Fibroblast of lung (primary cell): ENCODE measurements around the gene GCC1. TPM values are rescaled to one million over a fixed set of nuclear protein-coding genes. Genes with fewer than 3 reads are reported as not detected.

Experiments
- DNase-seq, 2 donors: peaks; one replicate each; pipeline versions ENCODE4 v3.0.0 to v3.0.0-alpha.2; 2010; ENCODE audit warnings: low read depth in 2 of 2
- H2AFZ ChIP-seq: 2 replicates; pipeline ENCODE4 v1.5.1; 2012; ENCODE audit warnings: low read length, control low read depth, inconsistent platforms
- H3K27ac ChIP-seq: 2 replicates; pipeline ENCODE4 v1.5.1; 2011; ENCODE audit warnings: low read length, control low read depth; ENCODE audit not compliant: insufficient read depth
- H3K27me3 ChIP-seq: 2 replicates; pipeline ENCODE4 v1.5.1; 2011; ENCODE audit warnings: mild to moderate bottlenecking, low read length; ENCODE audit not compliant: control insufficient read depth, insufficient read depth
- H3K36me3 ChIP-seq: 2 replicates; pipeline ENCODE4 v1.5.1; 2011; ENCODE audit warnings: low read length; ENCODE audit not compliant: control insufficient read depth, insufficient read depth
- H3K4me1 ChIP-seq: 2 replicates; pipeline ENCODE4 v1.5.1; 2011; ENCODE audit warnings: low read length; ENCODE audit not compliant: control insufficient read depth, insufficient read depth; ENCODE audit errors: extremely low read depth
- H3K4me2 ChIP-seq: 2 replicates; pipeline ENCODE4 v1.5.1; 2011; ENCODE audit warnings: low read length, control low read depth; ENCODE audit not compliant: insufficient read depth; ENCODE audit errors: extremely low read depth
- H3K4me3 ChIP-seq, 4 experiments: fragments of 200-600 bp in 1 of 4; sonication (generic) in 1 of 4; replicated peaks in 1 of 4; 2 replicates each; pipeline ENCODE4 v1.5.1; 2011 to 2016; ENCODE audit warnings: low read length in 4 of 4, low read depth in 3 of 4, mild to moderate bottlenecking in 3 of 4, control low read depth in 2 of 4, inconsistent platforms in 1 of 4, mixed read lengths in 1 of 4; ENCODE audit not compliant: insufficient read depth in 1 of 4; ENCODE audit errors: control extremely low read depth in 1 of 4
- H3K79me2 ChIP-seq: 2 replicates; pipeline ENCODE4 v1.5.1; 2012; ENCODE audit warnings: mild to moderate bottlenecking, low read length, inconsistent platforms; ENCODE audit not compliant: control insufficient read depth, insufficient read depth
- H3K9ac ChIP-seq: 2 replicates; pipeline ENCODE4 v1.5.1; 2011; ENCODE audit warnings: mild to moderate bottlenecking, low read length, control low read depth; ENCODE audit not compliant: insufficient read depth
- H3K9me3 ChIP-seq: 2 replicates; pipeline ENCODE4 v1.5.1; 2012; ENCODE audit warnings: low read depth, low read length; ENCODE audit not compliant: control insufficient read depth, insufficient read depth
- H4K20me1 ChIP-seq: 2 replicates; pipeline ENCODE4 v1.5.1; 2011; ENCODE audit warnings: low read length; ENCODE audit not compliant: control insufficient read depth, insufficient read depth; ENCODE audit errors: extremely low read depth
- EZH2 ChIP-seq: IDR thresholded peaks from 2 replicates; pipeline ENCODE4 v1.5.1; 2012; ENCODE audit warnings: low read length, control low read depth, mild to moderate bottlenecking; ENCODE audit errors: missing control alignments
- polyA plus RNA-seq, 2 donors: library from polyadenylated mRNA; depleted of rRNA in 1 of 2; stranded (reverse) in 1 of 2; unstranded in 1 of 2; fragments of >200 nt; gene quantifications; 2 replicates each; pipeline ENCODE4 v1.2.1, GENCODE V29; 2011 to 2012; ENCODE audit warnings: missing spikeins in 1 of 2
- total RNA-seq: library from RNA; depleted of rRNA; stranded (reverse); fragments of >200 nt; gene quantifications from 2 replicates; pipeline ENCODE4 v1.2.1, GENCODE V29; 2014
- TF ChIP-seq, protein P1 (sequence below), 2 donors: IDR thresholded peaks in 1 of 2; conservative IDR thresholded peaks in 1 of 2; 1 replicate in 1 of 2; 2 replicates in 1 of 2; pipeline ENCODE4 v1.5.1; 2011 to 2012; ENCODE audit warnings: low read length in 2 of 2, control low read depth in 1 of 2, inconsistent platforms in 1 of 2, low read depth in 1 of 2, mild to moderate bottlenecking in 1 of 2

The GCC1 gene
- total and polyA plus RNA-seq, 2 donors (not counting 1 experiment from before 2014, with no cell fraction given), result 8.0 to 38.8 TPM

DNA sequence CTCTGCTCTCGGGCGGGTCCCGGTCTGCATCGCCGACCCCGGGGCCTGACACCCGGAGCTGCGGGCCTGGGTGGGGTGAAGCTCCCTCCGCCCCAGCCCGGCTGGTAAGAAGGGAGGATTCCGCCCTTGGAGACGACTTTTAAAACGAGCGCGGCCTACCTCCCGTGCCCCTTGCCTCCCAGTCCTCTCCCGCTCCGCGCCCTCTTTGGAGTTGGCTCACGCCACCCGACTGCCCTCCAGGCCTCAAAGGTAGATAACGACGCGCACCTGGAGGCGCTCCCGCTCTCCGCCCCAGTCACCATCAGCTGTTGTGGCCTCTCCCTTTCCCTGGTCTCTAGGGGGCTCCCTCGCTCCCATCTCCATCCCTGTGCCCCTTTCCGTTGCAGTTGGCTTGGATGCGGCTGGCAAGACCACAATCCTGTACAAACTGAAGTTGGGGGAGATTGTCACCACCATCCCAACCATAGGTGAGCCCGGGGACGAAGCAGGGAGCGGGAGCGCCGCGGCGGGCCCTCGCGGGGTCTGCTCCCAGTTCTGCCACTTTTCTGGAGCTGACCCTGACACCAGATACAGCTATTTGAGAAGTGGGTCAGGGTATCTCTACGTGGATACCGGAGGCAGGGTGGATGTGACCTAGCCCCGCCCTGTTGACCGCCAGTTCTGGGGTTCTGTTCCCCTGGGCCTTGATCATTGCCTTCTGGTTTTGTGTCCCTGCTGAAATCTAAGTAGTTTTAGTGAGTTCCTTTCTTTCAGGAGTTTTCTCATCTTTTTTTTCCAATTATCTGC, 3.5 kb upstream of the GCC1 start:
- H2AFZ ChIP-seq, result peak overlapping the region; percentile 86
- H3K9ac ChIP-seq, result peak overlapping the region; percentile 85
- H3K4me3 ChIP-seq, result peak overlapping the region; percentile 81 to 98 (median 90)
- H4K20me1 ChIP-seq, result no peaks in the 10 kb centered on the region
- peak overlapping the region; percentile 92 for H3K4me2 ChIP-seq
- H3K36me3 ChIP-seq, result peaks cover 6% of the 10 kb centered on the region
- peaks cover 3% of the 10 kb centered on the region for H3K4me1 ChIP-seq
- H3K27ac ChIP-seq, result peak overlapping the region; percentile 74
- TF ChIP-seq EZH2, result no peak
- TF ChIP-seq, protein P1, sequence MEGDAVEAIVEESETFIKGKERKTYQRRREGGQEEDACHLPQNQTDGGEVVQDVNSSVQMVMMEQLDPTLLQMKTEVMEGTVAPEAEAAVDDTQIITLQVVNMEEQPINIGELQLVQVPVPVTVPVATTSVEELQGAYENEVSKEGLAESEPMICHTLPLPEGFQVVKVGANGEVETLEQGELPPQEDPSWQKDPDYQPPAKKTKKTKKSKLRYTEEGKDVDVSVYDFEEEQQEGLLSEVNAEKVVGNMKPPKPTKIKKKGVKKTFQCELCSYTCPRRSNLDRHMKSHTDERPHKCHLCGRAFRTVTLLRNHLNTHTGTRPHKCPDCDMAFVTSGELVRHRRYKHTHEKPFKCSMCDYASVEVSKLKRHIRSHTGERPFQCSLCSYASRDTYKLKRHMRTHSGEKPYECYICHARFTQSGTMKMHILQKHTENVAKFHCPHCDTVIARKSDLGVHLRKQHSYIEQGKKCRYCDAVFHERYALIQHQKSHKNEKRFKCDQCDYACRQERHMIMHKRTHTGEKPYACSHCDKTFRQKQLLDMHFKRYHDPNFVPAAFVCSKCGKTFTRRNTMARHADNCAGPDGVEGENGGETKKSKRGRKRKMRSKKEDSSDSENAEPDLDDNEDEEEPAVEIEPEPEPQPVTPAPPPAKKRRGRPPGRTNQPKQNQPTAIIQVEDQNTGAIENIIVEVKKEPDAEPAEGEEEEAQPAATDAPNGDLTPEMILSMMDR (conservative IDR thresholded peaks at IDR 0.05 in 1 of 2, IDR thresholded peaks at IDR 0.05 in 1 of 2; ENCODE audit: low read depth in 1 of 2, low read length in 2 of 2), result peak; percentile 61 to 66
- H3K9me3 ChIP-seq, result no peaks in the 10 kb centered on the region
- no peaks in the 10 kb centered on the region for H3K27me3 ChIP-seq
- H3K79me2 ChIP-seq, result peaks cover 17% of the 10 kb centered on the region
- DNase-seq, result peak; percentile 49 to 57

DNA sequence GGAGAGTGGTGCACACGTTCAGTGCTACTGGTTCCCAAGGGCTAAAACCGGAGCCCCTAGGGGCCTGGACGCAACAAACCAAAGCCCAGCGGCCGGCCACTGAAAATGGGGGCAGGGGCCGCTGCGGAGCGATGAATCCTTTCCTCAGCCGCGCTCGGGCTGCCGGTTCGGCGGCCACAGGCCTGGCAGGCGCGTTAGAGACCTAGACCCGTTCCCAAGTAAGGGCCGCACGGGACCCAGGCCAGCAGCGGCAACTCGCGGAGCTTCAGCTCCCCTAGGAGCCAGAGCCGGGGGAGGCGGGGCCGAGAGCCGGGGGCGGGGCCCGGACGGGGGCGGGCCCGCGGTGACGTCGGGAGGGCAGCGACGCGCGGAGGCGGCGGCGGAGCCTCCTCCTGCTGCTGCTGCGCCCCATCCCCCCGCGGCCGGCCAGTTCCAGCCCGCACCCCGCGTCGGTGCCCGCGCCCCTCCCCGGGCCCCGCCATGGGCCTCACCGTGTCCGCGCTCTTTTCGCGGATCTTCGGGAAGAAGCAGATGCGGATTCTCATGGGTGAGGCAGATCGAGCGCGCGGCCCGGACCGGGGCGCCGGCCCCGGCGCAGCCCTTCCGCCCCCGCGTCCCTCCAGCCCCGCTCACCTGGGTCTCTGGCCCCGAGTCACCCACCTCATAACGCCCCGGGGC, 2.8 kb upstream of the GCC1 start, which contains the start of gene ARF5:
Gene ARF5, plus strand, starts transcription at position 393 of the 678 bp plus-strand sequence. Its CDS starts 88 bp downstream, at position 481.
- DNase-seq, result peak; percentile 70 to 80
- H3K9me3 ChIP-seq, result no peaks in the 10 kb centered on the region
- peaks cover 22% of the 10 kb centered on the region for H3K79me2 ChIP-seq
- peak within 1 kb of the TSS; percentile 92 for H3K4me2 ChIP-seq
- peak within 1 kb of the TSS; percentile 74 for H3K27ac ChIP-seq
- peak within 1 kb of the TSS; percentile 81 to 98 (median 90) for H3K4me3 ChIP-seq
- peak within 1 kb of the TSS; percentile 85 for H3K9ac ChIP-seq
- no peaks in the 10 kb centered on the region for H3K27me3 ChIP-seq
- no peak for TF ChIP-seq EZH2
- TF ChIP-seq, protein P1 (conservative IDR thresholded peaks at IDR 0.05 in 1 of 2, IDR thresholded peaks at IDR 0.05 in 1 of 2; ENCODE audit: low read depth in 1 of 2, low read length in 2 of 2), result no peak
- peaks cover 3% of the 10 kb centered on the region for H3K4me1 ChIP-seq
- H2AFZ ChIP-seq, result peak within 1 kb of the TSS; percentile 86
- peaks cover 6% of the 10 kb centered on the region for H3K36me3 ChIP-seq
- H4K20me1 ChIP-seq, result no peaks in the 10 kb centered on the region

DNA sequence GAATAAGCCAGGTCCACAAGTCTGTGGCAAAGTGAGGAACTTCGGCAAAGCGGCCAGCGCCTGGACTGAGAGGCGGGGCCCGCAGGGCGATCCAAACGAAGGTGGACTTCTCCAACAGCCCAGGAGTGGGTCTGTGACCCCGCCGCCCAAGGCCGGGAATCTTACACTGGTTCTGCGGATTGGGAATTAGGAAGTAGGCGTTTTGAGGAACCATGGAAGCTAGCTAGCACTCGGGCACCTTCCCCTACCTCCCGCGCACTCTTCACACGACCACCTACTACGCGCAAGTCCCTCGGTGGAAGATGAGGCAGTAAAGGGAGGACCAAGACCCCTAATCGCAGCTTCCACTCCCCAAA, 2.2 kb upstream of the GCC1 start:
- H3K4me2 ChIP-seq, result peak overlapping the region; percentile 78
- no peaks in the 10 kb centered on the region for H3K27me3 ChIP-seq
- peak overlapping the region; percentile 84 for H3K9ac ChIP-seq
- TF ChIP-seq EZH2, result no peak
- TF ChIP-seq, protein P1 (conservative IDR thresholded peaks at IDR 0.05 in 1 of 2, IDR thresholded peaks at IDR 0.05 in 1 of 2; ENCODE audit: low read depth in 1 of 2, low read length in 2 of 2), result no peak
- peak overlapping the region; percentile 62 to 98 (median 78) for H3K4me3 ChIP-seq
- H2AFZ ChIP-seq, result peak overlapping the region; percentile 85
- peak overlapping the region; percentile 60 for H3K27ac ChIP-seq
- H3K36me3 ChIP-seq, result peaks cover 6% of the 10 kb centered on the region
- no peak for DNase-seq
- no peaks in the 10 kb centered on the region for H3K9me3 ChIP-seq
- peaks cover 24% of the 10 kb centered on the region for H3K79me2 ChIP-seq
- no peaks in the 10 kb centered on the region for H4K20me1 ChIP-seq
- H3K4me1 ChIP-seq, result peaks cover 3% of the 10 kb centered on the region
